HCT116 (cell line): Measurements from ENCODE around the gene DPH5.

Experiments used
- CBX3 ChIP-seq: IDR thresholded peaks from 2 replicates; pipeline ENCODE4 v1.6.1; 2012; ENCODE audit warnings: low read depth
- EZH2phosphoT487 ChIP-seq: fragments of 200-600 bp; IDR thresholded peaks from 2 replicates; pipeline ENCODE4 v1.6.1; 2018; ENCODE audit warnings: antibody characterized with exemption, borderline replicate concordance
- FOSL1 ChIP-seq: IDR thresholded peaks from 2 replicates; pipeline ENCODE4 v1.6.1; 2012; ENCODE audit warnings: low read depth
- POLR2A ChIP-seq: IDR thresholded peaks from 2 replicates; pipeline ENCODE4 v1.7.0; 2011; ENCODE audit warnings: borderline replicate concordance; ENCODE audit not compliant: insufficient read depth, insufficient read length; ENCODE audit errors: extremely low read depth
- TF ChIP-seq, protein P1 (sequence below): IDR thresholded peaks from 2 replicates; pipeline ENCODE4 v1.6.1; 2012; ENCODE audit warnings: low read depth
- TF ChIP-seq, protein P2 (sequence below), 3 experiments: fragments of 200-600 bp in 1 of 3; sonication (generic) in 1 of 3; IDR thresholded peaks in 2 of 3; conservative IDR thresholded peaks in 1 of 3; 2 replicates each; pipeline ENCODE4 v1.5.1; 2012 to 2017; ENCODE audit warnings: low read depth in 2 of 3, low read length in 2 of 3, antibody characterized with exemption in 1 of 3, borderline replicate concordance in 1 of 3, control low read depth in 1 of 3, mild to moderate bottlenecking in 1 of 3, mixed read lengths in 1 of 3, mixed run types in 1 of 3, moderate library complexity in 1 of 3; ENCODE audit not compliant: insufficient read depth in 1 of 3
- TF ChIP-seq, protein P3 (sequence below): IDR thresholded peaks from 2 replicates; pipeline ENCODE4 v1.6.1; 2012

DNA sequence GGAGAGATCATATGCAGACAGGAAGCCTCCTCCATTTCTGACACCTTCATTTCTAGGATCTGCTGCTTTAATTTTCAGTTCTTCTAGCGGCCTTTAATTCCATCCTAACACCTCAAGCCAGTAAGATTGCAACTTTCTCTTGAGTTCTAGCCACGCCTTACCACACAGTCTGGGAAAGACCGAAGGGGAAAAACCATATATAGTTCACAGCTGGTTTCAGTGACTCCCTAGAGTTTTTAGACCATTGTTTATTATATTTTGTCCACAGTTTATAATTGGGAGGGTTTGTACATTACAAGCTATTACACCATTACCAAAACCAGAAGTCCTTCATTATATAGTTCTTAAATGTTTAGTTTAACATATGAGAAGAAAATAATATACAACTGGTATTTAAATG, 37.5 kb downstream of the DPH5 start:
- TF ChIP-seq, protein P1, sequence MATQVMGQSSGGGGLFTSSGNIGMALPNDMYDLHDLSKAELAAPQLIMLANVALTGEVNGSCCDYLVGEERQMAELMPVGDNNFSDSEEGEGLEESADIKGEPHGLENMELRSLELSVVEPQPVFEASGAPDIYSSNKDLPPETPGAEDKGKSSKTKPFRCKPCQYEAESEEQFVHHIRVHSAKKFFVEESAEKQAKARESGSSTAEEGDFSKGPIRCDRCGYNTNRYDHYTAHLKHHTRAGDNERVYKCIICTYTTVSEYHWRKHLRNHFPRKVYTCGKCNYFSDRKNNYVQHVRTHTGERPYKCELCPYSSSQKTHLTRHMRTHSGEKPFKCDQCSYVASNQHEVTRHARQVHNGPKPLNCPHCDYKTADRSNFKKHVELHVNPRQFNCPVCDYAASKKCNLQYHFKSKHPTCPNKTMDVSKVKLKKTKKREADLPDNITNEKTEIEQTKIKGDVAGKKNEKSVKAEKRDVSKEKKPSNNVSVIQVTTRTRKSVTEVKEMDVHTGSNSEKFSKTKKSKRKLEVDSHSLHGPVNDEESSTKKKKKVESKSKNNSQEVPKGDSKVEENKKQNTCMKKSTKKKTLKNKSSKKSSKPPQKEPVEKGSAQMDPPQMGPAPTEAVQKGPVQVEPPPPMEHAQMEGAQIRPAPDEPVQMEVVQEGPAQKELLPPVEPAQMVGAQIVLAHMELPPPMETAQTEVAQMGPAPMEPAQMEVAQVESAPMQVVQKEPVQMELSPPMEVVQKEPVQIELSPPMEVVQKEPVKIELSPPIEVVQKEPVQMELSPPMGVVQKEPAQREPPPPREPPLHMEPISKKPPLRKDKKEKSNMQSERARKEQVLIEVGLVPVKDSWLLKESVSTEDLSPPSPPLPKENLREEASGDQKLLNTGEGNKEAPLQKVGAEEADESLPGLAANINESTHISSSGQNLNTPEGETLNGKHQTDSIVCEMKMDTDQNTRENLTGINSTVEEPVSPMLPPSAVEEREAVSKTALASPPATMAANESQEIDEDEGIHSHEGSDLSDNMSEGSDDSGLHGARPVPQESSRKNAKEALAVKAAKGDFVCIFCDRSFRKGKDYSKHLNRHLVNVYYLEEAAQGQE = no peak
- TF ChIP-seq, protein P2, sequence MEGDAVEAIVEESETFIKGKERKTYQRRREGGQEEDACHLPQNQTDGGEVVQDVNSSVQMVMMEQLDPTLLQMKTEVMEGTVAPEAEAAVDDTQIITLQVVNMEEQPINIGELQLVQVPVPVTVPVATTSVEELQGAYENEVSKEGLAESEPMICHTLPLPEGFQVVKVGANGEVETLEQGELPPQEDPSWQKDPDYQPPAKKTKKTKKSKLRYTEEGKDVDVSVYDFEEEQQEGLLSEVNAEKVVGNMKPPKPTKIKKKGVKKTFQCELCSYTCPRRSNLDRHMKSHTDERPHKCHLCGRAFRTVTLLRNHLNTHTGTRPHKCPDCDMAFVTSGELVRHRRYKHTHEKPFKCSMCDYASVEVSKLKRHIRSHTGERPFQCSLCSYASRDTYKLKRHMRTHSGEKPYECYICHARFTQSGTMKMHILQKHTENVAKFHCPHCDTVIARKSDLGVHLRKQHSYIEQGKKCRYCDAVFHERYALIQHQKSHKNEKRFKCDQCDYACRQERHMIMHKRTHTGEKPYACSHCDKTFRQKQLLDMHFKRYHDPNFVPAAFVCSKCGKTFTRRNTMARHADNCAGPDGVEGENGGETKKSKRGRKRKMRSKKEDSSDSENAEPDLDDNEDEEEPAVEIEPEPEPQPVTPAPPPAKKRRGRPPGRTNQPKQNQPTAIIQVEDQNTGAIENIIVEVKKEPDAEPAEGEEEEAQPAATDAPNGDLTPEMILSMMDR (IDR thresholded peaks at IDR 0.05 in 2 of 3, conservative IDR thresholded peaks at IDR 0.05 in 1 of 3; ENCODE audit: borderline replicate concordance in 1 of 3, insufficient read depth in 1 of 3, low read depth in 2 of 3, low read length in 2 of 3) = no peak
- no peak for TF ChIP-seq FOSL1
- no peak for TF ChIP-seq CBX3
- no peak for TF ChIP-seq EZH2phosphoT487
- TF ChIP-seq, protein P3, sequence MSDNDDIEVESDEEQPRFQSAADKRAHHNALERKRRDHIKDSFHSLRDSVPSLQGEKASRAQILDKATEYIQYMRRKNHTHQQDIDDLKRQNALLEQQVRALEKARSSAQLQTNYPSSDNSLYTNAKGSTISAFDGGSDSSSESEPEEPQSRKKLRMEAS = no peak
- TF ChIP-seq POLR2A = no peak
